NT2/D1 (cell line): ENCODE measurements around the gene MT1H.

Experiments
- SUZ12 ChIP-seq: IDR thresholded peaks from 2 replicates; pipeline ENCODE4 v1.6.1; 2011; ENCODE audit not compliant: insufficient read length, insufficient read depth; ENCODE audit errors: extremely low read depth
- ZNF274 ChIP-seq: IDR thresholded peaks from 2 replicates; pipeline ENCODE4 v1.6.1; 2011; ENCODE audit warnings: mild to moderate bottlenecking, low read depth, low read length

DNA sequence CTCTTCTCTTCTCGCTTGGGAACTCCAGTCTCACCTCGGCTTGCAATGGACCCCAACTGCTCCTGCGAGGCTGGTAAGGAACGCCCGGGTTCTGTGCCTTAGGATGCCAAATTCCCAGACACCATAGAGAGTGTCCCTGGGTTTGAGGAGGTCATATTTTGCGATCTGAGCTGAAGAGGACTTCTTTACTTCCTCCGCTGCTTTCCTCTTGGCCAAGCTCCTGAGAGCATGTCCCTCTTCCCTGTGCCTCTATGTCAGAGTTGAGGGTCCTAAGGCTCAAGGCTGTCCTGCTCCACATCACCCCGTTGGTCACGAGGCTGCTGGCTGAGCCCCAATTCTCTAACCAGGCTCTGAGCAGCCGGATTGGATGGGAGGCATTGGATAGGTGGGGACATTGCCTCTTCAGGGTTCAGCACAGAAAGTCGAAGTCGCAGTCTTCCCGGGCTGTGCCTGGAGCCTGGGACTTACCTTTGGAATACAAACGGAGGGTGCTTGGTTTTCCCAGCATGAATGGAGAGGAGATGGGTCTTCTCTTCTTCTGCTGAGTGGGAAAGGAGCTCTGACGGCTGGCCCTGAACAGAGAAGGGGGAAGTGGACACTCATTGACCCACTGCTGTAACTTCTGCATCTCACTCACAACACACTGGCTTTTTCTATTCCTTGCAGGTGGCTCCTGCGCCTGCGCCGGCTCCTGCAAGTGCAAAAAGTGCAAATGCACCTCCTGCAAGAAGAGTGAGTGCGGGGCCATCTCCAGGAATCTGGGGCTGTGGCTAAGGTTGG lies 416 bp downstream of the MT1H start:
- TF ChIP-seq SUZ12 (no peak), ZNF274 (no peak)
